HEK293 (cell line): ENCODE measurements around the gene DNAH8.
A peak's percentile ranks its signal among the peaks of the same experiment; 100 is the strongest.

ENCODE experiments used
- BCL11A ChIP-seq: fragments of 450-650 bp; formaldehyde crosslinking; IDR thresholded peaks from 2 replicates; pipeline ENCODE4 v1.5.1; 2016; ENCODE audit warnings: low read depth, missing biosample characterization, missing genetic modification characterization
- GLIS1 ChIP-seq: fragments of 450-650 bp; formaldehyde crosslinking; IDR thresholded peaks from 2 replicates; pipeline ENCODE4 v1.5.1; 2016; ENCODE audit warnings: missing biosample characterization, missing genetic modification characterization
- GLIS2 ChIP-seq: fragments of 450-650 bp; formaldehyde crosslinking; IDR thresholded peaks from 2 replicates; pipeline ENCODE4 v1.5.1; 2016; ENCODE audit warnings: missing biosample characterization, missing genetic modification characterization
- KLF7 ChIP-seq: fragments of 450-650 bp; formaldehyde crosslinking; IDR thresholded peaks from 2 replicates; pipeline ENCODE4 v1.5.1; 2016; ENCODE audit warnings: missing biosample characterization, missing genetic modification characterization, borderline replicate concordance
- SCRT2 ChIP-seq: fragments of 450-650 bp; formaldehyde crosslinking; IDR thresholded peaks from 2 replicates; pipeline ENCODE4 v1.5.1; 2016; ENCODE audit warnings: missing biosample characterization, missing genetic modification characterization
- SP7 ChIP-seq: fragments of 450-650 bp; formaldehyde crosslinking; IDR thresholded peaks from 2 replicates; pipeline ENCODE4 v1.5.1; 2016; ENCODE audit warnings: missing biosample characterization, missing genetic modification characterization
- ZBTB21 ChIP-seq: fragments of 450-650 bp; formaldehyde crosslinking; IDR thresholded peaks from 2 replicates; pipeline ENCODE4 v1.5.1; 2017; ENCODE audit warnings: missing biosample characterization, missing genetic modification characterization
- ZFP3 ChIP-seq: fragments of 450-650 bp; formaldehyde crosslinking; IDR thresholded peaks from 2 replicates; pipeline ENCODE4 v1.5.1; 2016; ENCODE audit warnings: low read depth, missing biosample characterization, missing genetic modification characterization
- ZIC2 ChIP-seq: fragments of 450-650 bp; formaldehyde crosslinking; IDR thresholded peaks from 2 replicates; pipeline ENCODE4 v1.5.1; 2016; ENCODE audit warnings: missing biosample characterization, missing genetic modification characterization
- ZNF112 ChIP-seq: fragments of 450-650 bp; formaldehyde crosslinking; IDR thresholded peaks from 2 replicates; pipeline ENCODE4 v1.5.0; 2017; ENCODE audit warnings: missing biosample characterization, missing genetic modification characterization
- ZNF121 ChIP-seq: fragments of 450-650 bp; formaldehyde crosslinking; IDR thresholded peaks from 2 replicates; pipeline ENCODE4 v1.5.1; 2016; ENCODE audit warnings: missing biosample characterization, missing genetic modification characterization
- ZNF155 ChIP-seq: fragments of 450-650 bp; formaldehyde crosslinking; IDR thresholded peaks from 2 replicates; pipeline ENCODE4 v1.5.1; 2016; ENCODE audit warnings: missing biosample characterization, missing genetic modification characterization
- ZNF16 ChIP-seq: fragments of 450-650 bp; formaldehyde crosslinking; IDR thresholded peaks from 2 replicates; pipeline ENCODE4 v1.5.1; 2016; ENCODE audit warnings: low read depth, missing biosample characterization, missing genetic modification characterization
- ZNF174 ChIP-seq: fragments of 450-650 bp; formaldehyde crosslinking; IDR thresholded peaks from 2 replicates; pipeline ENCODE4 v1.5.0; 2017; ENCODE audit warnings: missing biosample characterization, mild to moderate bottlenecking, missing genetic modification characterization
- ZNF175 ChIP-seq: fragments of 450-650 bp; formaldehyde crosslinking; IDR thresholded peaks from 2 replicates; pipeline ENCODE4 v1.5.1; 2016; ENCODE audit warnings: missing biosample characterization, missing genetic modification characterization
- ZNF266 ChIP-seq: fragments of 450-650 bp; formaldehyde crosslinking; IDR thresholded peaks from 2 replicates; pipeline ENCODE4 v1.5.1; 2016; ENCODE audit warnings: missing biosample characterization, missing genetic modification characterization, low read depth
- ZNF350 ChIP-seq: fragments of 450-650 bp; formaldehyde crosslinking; IDR thresholded peaks from 2 replicates; pipeline ENCODE4 v1.5.0; 2017; ENCODE audit warnings: missing biosample characterization, mild to moderate bottlenecking, missing genetic modification characterization
- ZNF391 ChIP-seq: fragments of 450-650 bp; formaldehyde crosslinking; IDR thresholded peaks from 2 replicates; pipeline ENCODE4 v1.5.1; 2016; ENCODE audit warnings: low read depth, missing biosample characterization, missing genetic modification characterization, borderline replicate concordance
- TF ChIP-seq, protein P1 (sequence below): fragments of 450-650 bp; formaldehyde crosslinking; IDR thresholded peaks from 2 replicates; pipeline ENCODE4 v1.5.1; 2017; ENCODE audit warnings: missing biosample characterization, missing genetic modification characterization
- TF ChIP-seq, protein P2 (sequence below): fragments of 450-650 bp; formaldehyde crosslinking; IDR thresholded peaks from 2 replicates; pipeline ENCODE4 v1.5.1; 2016; ENCODE audit warnings: missing biosample characterization, missing genetic modification characterization
- TF ChIP-seq, protein P3 (sequence below): fragments of 450-650 bp; formaldehyde crosslinking; IDR thresholded peaks from 2 replicates; pipeline ENCODE4 v1.5.1; 2016; ENCODE audit warnings: missing biosample characterization, missing genetic modification characterization, borderline replicate concordance
- TF ChIP-seq, protein P4 (sequence below): sonication (generic); formaldehyde crosslinking; IDR thresholded peaks from 2 replicates; pipeline ENCODE4 v1.8.1; 2022; ENCODE audit warnings: mild to moderate bottlenecking, moderate library complexity, missing genetic modification reagents
- TF ChIP-seq, protein P5 (sequence below): fragments of 450-650 bp; formaldehyde crosslinking; conservative IDR thresholded peaks from 2 replicates; pipeline ENCODE4 v1.5.1; 2016; ENCODE audit warnings: low read depth, missing biosample characterization, missing genetic modification characterization

Gene DNAH8

DNA sequence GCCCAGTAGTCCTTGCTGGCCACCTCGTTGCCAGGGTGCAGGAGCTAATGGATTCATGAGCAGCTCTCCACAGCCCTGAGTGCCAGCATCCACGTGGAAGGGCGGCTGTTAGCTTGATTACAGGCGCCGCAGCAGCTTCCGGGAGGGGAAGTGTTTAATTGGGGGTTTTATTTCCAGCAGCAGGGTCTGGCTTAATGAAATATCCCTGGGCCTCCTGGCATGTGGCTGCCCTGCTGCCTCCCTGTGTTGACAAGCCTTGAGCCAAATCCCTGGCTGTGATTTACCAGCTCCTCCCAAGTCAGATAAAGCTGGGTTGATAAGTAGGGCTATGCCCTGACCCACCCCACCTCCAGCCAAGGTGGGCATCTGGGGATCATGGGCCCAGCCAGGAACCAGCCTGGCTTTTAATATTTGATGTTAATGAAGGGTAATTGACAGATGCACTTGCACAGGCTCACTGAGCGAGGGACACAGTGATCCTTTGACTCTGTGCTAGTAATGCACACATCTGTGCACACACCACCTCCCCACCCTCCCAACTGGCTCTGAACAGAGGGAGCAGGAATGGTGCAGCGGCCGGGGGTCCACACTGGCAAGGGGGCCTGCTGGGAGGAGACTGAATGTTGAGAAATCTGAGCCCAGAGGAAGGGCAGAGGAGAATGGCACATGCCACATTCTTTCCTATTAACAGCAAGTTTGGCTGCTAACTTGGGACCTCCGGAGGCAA is 347.1 kb downstream of the DNAH8 start (continued):
- TF ChIP-seq, protein P1, sequence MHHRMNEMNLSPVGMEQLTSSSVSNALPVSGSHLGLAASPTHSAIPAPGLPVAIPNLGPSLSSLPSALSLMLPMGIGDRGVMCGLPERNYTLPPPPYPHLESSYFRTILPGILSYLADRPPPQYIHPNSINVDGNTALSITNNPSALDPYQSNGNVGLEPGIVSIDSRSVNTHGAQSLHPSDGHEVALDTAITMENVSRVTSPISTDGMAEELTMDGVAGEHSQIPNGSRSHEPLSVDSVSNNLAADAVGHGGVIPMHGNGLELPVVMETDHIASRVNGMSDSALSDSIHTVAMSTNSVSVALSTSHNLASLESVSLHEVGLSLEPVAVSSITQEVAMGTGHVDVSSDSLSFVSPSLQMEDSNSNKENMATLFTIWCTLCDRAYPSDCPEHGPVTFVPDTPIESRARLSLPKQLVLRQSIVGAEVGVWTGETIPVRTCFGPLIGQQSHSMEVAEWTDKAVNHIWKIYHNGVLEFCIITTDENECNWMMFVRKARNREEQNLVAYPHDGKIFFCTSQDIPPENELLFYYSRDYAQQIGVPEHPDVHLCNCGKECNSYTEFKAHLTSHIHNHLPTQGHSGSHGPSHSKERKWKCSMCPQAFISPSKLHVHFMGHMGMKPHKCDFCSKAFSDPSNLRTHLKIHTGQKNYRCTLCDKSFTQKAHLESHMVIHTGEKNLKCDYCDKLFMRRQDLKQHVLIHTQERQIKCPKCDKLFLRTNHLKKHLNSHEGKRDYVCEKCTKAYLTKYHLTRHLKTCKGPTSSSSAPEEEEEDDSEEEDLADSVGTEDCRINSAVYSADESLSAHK (tag by site-specific recombination): no peak
- TF ChIP-seq ZNF121 (tag by site-specific recombination): no peak
- TF ChIP-seq ZIC2 (tag by site-specific recombination): peak; percentile 82
- no peak for TF ChIP-seq ZFP3
- TF ChIP-seq KLF7 (tag by site-specific recombination): no peak
- no peak for TF ChIP-seq SCRT2 (tag by site-specific recombination)
- no peak for TF ChIP-seq ZNF350 (tag by site-specific recombination)
- no peak for TF ChIP-seq ZNF175 (tag by site-specific recombination)
- TF ChIP-seq ZBTB21 (tag by site-specific recombination): no peak
- TF ChIP-seq ZNF391: no peak
- no peak for TF ChIP-seq BCL11A (tag by site-specific recombination)
- TF ChIP-seq GLIS2 (tag by site-specific recombination): no peak; the same call in 1 of the 2 replicates
- no peak for TF ChIP-seq ZNF174 (tag by site-specific recombination)
- TF ChIP-seq SP7 (tag by site-specific recombination): peak; percentile 97
- no peak for TF ChIP-seq ZNF16 (tag by site-specific recombination)
- TF ChIP-seq GLIS1 (tag by site-specific recombination): peak; percentile 82
- TF ChIP-seq, protein P2, sequence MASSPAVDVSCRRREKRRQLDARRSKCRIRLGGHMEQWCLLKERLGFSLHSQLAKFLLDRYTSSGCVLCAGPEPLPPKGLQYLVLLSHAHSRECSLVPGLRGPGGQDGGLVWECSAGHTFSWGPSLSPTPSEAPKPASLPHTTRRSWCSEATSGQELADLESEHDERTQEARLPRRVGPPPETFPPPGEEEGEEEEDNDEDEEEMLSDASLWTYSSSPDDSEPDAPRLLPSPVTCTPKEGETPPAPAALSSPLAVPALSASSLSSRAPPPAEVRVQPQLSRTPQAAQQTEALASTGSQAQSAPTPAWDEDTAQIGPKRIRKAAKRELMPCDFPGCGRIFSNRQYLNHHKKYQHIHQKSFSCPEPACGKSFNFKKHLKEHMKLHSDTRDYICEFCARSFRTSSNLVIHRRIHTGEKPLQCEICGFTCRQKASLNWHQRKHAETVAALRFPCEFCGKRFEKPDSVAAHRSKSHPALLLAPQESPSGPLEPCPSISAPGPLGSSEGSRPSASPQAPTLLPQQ (tag by site-specific recombination): no peak
- TF ChIP-seq, protein P3, sequence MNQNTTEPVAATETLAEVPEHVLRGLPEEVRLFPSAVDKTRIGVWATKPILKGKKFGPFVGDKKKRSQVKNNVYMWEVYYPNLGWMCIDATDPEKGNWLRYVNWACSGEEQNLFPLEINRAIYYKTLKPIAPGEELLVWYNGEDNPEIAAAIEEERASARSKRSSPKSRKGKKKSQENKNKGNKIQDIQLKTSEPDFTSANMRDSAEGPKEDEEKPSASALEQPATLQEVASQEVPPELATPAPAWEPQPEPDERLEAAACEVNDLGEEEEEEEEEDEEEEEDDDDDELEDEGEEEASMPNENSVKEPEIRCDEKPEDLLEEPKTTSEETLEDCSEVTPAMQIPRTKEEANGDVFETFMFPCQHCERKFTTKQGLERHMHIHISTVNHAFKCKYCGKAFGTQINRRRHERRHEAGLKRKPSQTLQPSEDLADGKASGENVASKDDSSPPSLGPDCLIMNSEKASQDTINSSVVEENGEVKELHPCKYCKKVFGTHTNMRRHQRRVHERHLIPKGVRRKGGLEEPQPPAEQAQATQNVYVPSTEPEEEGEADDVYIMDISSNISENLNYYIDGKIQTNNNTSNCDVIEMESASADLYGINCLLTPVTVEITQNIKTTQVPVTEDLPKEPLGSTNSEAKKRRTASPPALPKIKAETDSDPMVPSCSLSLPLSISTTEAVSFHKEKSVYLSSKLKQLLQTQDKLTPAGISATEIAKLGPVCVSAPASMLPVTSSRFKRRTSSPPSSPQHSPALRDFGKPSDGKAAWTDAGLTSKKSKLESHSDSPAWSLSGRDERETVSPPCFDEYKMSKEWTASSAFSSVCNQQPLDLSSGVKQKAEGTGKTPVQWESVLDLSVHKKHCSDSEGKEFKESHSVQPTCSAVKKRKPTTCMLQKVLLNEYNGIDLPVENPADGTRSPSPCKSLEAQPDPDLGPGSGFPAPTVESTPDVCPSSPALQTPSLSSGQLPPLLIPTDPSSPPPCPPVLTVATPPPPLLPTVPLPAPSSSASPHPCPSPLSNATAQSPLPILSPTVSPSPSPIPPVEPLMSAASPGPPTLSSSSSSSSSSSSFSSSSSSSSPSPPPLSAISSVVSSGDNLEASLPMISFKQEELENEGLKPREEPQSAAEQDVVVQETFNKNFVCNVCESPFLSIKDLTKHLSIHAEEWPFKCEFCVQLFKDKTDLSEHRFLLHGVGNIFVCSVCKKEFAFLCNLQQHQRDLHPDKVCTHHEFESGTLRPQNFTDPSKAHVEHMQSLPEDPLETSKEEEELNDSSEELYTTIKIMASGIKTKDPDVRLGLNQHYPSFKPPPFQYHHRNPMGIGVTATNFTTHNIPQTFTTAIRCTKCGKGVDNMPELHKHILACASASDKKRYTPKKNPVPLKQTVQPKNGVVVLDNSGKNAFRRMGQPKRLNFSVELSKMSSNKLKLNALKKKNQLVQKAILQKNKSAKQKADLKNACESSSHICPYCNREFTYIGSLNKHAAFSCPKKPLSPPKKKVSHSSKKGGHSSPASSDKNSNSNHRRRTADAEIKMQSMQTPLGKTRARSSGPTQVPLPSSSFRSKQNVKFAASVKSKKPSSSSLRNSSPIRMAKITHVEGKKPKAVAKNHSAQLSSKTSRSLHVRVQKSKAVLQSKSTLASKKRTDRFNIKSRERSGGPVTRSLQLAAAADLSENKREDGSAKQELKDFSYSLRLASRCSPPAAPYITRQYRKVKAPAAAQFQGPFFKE: no peak
- no peak for TF ChIP-seq ZNF112 (tag by site-specific recombination)
- TF ChIP-seq, protein P4, sequence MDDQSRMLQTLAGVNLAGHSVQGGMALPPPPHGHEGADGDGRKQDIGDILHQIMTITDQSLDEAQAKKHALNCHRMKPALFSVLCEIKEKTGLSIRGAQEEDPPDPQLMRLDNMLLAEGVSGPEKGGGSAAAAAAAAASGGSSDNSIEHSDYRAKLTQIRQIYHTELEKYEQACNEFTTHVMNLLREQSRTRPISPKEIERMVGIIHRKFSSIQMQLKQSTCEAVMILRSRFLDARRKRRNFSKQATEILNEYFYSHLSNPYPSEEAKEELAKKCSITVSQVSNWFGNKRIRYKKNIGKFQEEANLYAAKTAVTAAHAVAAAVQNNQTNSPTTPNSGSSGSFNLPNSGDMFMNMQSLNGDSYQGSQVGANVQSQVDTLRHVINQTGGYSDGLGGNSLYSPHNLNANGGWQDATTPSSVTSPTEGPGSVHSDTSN (CRISPR knock-in tag): 0 out of 2 replicates have a peak, but pooled peaks have one; percentile 26
- TF ChIP-seq ZNF155 (tag by site-specific recombination): no peak
- no peak for TF ChIP-seq ZNF266
- TF ChIP-seq, protein P5, sequence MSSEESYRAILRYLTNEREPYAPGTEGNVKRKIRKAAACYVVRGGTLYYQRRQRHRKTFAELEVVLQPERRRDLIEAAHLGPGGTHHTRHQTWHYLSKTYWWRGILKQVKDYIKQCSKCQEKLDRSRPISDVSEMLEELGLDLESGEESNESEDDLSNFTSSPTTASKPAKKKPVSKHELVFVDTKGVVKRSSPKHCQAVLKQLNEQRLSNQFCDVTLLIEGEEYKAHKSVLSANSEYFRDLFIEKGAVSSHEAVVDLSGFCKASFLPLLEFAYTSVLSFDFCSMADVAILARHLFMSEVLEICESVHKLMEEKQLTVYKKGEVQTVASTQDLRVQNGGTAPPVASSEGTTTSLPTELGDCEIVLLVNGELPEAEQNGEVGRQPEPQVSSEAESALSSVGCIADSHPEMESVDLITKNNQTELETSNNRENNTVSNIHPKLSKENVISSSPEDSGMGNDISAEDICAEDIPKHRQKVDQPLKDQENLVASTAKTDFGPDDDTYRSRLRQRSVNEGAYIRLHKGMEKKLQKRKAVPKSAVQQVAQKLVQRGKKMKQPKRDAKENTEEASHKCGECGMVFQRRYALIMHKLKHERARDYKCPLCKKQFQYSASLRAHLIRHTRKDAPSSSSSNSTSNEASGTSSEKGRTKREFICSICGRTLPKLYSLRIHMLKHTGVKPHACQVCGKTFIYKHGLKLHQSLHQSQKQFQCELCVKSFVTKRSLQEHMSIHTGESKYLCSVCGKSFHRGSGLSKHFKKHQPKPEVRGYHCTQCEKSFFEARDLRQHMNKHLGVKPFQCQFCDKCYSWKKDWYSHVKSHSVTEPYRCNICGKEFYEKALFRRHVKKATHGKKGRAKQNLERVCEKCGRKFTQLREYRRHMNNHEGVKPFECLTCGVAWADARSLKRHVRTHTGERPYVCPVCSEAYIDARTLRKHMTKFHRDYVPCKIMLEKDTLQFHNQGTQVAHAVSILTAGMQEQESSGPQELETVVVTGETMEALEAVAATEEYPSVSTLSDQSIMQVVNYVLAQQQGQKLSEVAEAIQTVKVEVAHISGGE (tag by site-specific recombination): no peak
